Right renal cortex interstitium (tissue), 3 donors: ENCODE data around the gene C1orf53. TPM values are rescaled to one million over a fixed set of nuclear protein-coding genes. Genes with fewer than 3 reads are reported as not detected.
"Not testable (repeated sequence)": the region's sequence is repeated elsewhere in the genome, so short reads cannot be mapped to it uniquely, and the experiment has no call there.

ENCODE experiments used
- DNase-seq, 3 donors: peaks; one replicate each; pipeline ENCODE4 v3.0.0-alpha.2; 2013; ENCODE audit warnings: low read depth in 3 of 3, low spot score in 2 of 3
- polyA plus RNA-seq, 3 donors: library from polyadenylated mRNA; unstranded; fragments of 120-200 nt; gene quantifications; one replicate each; pipeline ENCODE4 v1.2.1, GENCODE V29; 2013; ENCODE audit not compliant: insufficient read length in 3 of 3

The C1orf53 gene
- polyA plus RNA-seq, 3 donors: 2.6 to 3.7 (median 2.7) TPM

GRCh38 chr1:197920414-197921117 lies 18.1 kb downstream of the C1orf53 start:
- no peak for DNase-seq

- no peak for DNase-seq
These were observed 19.0 kb downstream of the C1orf53 start for GRCh38 chr1:197921235-197922069.

GRCh38 chr1:197922070-197922390 lies 19.6 kb downstream of the C1orf53 start:
- DNase-seq: no peak

- DNase-seq: no peak
These were observed 20.6 kb downstream of the C1orf53 start for GRCh38 chr1:197923038-197923437.

- DNase-seq: no peak
These were observed 22.2 kb downstream of the C1orf53 start for GRCh38 chr1:197924516-197925123.

- no peak for DNase-seq
These were observed 25.7 kb downstream of the C1orf53 start for GRCh38 chr1:197927908-197928665.

- no peak for DNase-seq
These were observed 26.5 kb downstream of the C1orf53 start for GRCh38 chr1:197928849-197929336.

GRCh38 chr1:197933016-197933415 lies 30.6 kb downstream of the C1orf53 start:
- no peak for DNase-seq

- no peak for DNase-seq
These were observed 31.2 kb downstream of the C1orf53 start for GRCh38 chr1:197933647-197934046.

- DNase-seq: no peak
These were observed 35.0 kb downstream of the C1orf53 start for GRCh38 chr1:197937381-197937780.

GRCh38 chr1:197937892-197938291 lies 35.5 kb downstream of the C1orf53 start:
- no peak for DNase-seq

GRCh38 chr1:197939159-197939980 lies 36.9 kb downstream of the C1orf53 start:
- DNase-seq: not testable (repeated sequence)

GRCh38 chr1:197942042-197942441 lies 39.6 kb downstream of the C1orf53 start:
- DNase-seq: no peak

- DNase-seq: no peak
These were observed 42.1 kb downstream of the C1orf53 start for GRCh38 chr1:197944485-197944884.

- DNase-seq: no peak
These were observed 46.8 kb downstream of the C1orf53 start for GRCh38 chr1:197948926-197949899.

GRCh38 chr1:197951089-197951488 lies 48.7 kb downstream of the C1orf53 start:
- no peak for DNase-seq

GRCh38 chr1:197951617-197952175 lies 49.3 kb downstream of the C1orf53 start:
- no peak for DNase-seq

GRCh38 chr1:197953472-197953871 lies 51.0 kb downstream of the C1orf53 start:
- DNase-seq: not testable (repeated sequence)
